DOHH2 (cell line): ENCODE results near the gene GATD1.

ENCODE experiments used
- H3F3A ChIP-seq: fragments of 200-600 bp; sonication (generic), shearing (Covaris generic); 2 replicates; pipeline ENCODE4 v1.6.0; 2016; ENCODE audit warnings: antibody characterized with exemption, mild to moderate bottlenecking; ENCODE audit not compliant: control insufficient read depth, insufficient read depth
- H3K27ac ChIP-seq: fragments of 200-600 bp; sonication (generic); 2 replicates; pipeline ENCODE4 v1.5.1; 2014; ENCODE audit warnings: low read depth, mild to moderate bottlenecking, low read length, moderate library complexity
- H3K27me3 ChIP-seq: fragments of 200-600 bp; sonication (generic); 2 replicates; pipeline ENCODE4 v1.6.1; 2014; ENCODE audit warnings: mild to moderate bottlenecking, low read length, mixed read lengths; ENCODE audit not compliant: control insufficient read depth
- H3K36me3 ChIP-seq: fragments of 200-600 bp; sonication (generic); 2 replicates; pipeline ENCODE4 v1.6.1; 2014; ENCODE audit warnings: mild to moderate bottlenecking, low read length, moderate library complexity, mixed read lengths; ENCODE audit not compliant: control insufficient read depth
- H3K4me1 ChIP-seq: fragments of 200-600 bp; sonication (generic); 2 replicates; pipeline ENCODE4 v1.6.1; 2014; ENCODE audit warnings: mild to moderate bottlenecking, low read length, mixed read lengths; ENCODE audit not compliant: control insufficient read depth
- H3K4me2 ChIP-seq: fragments of 200-600 bp; sonication (generic); 2 replicates; pipeline ENCODE4 v1.6.0; 2014; ENCODE audit warnings: mild to moderate bottlenecking, low read length, moderate library complexity
- H3K4me3 ChIP-seq: fragments of 200-600 bp; sonication (generic); 2 replicates; pipeline ENCODE4 v1.5.1; 2014; ENCODE audit warnings: mild to moderate bottlenecking, low read length, mixed read lengths
- H3K79me2 ChIP-seq: fragments of 200-600 bp; sonication (generic); 2 replicates; pipeline ENCODE4 v1.6.1; 2014; ENCODE audit warnings: mild to moderate bottlenecking, low read length, mixed read lengths; ENCODE audit not compliant: control insufficient read depth
- H3K9me2 ChIP-seq: fragments of 200-600 bp; sonication (generic); replicated peaks from 2 replicates; pipeline ENCODE4 v1.6.1; 2014; ENCODE audit warnings: mild to moderate bottlenecking, low read length, mixed read lengths; ENCODE audit not compliant: control insufficient read depth
- H3K9me3 ChIP-seq: fragments of 200-600 bp; sonication (generic); 2 replicates; pipeline ENCODE4 v1.6.1; 2014; ENCODE audit warnings: antibody characterized with exemption, low read length, mixed read lengths; ENCODE audit not compliant: control insufficient read depth, insufficient read depth
- H4K20me1 ChIP-seq: fragments of 200-600 bp; sonication (generic); 2 replicates; pipeline ENCODE4 v1.6.0; 2014; ENCODE audit warnings: low read depth, mild to moderate bottlenecking, antibody characterized with exemption, low read length, moderate library complexity; ENCODE audit not compliant: control insufficient read depth, insufficient read depth
- CTCF ChIP-seq: fragments of 200-600 bp; sonication (generic); IDR thresholded peaks from one replicate; pipeline ENCODE4 v1.5.1; 2014; ENCODE audit warnings: antibody characterized with exemption, mild to moderate bottlenecking, low read depth, low read length; ENCODE audit not compliant: poor library complexity, severe bottlenecking
- EZH2phosphoT487 ChIP-seq: fragments of 200-600 bp; sonication (generic); IDR thresholded peaks from 2 replicates; pipeline ENCODE4 v1.6.1; 2017; ENCODE audit warnings: borderline replicate concordance, mild to moderate bottlenecking, antibody characterized with exemption, low read length, moderate library complexity, mixed read lengths

GATD1 gene

GRCh38 chr11:762421-763072 lies 14.7 kb downstream of the GATD1 start:
- H3K79me2 ChIP-seq = no peaks in the 10 kb centered on the region; the same call in 1 of the 2 replicates
- H3K4me1 ChIP-seq = no peaks in the 10 kb centered on the region
- H3K36me3 ChIP-seq = peaks cover 71% of the 10 kb centered on the region
- peaks cover 13% of the 10 kb centered on the region for H3F3A ChIP-seq
- H4K20me1 ChIP-seq = 0 out of 2 replicates have a peak, but pooled peaks cover 7% of the 10 kb centered on the region
- no peaks in the 10 kb centered on the region for H3K27me3 ChIP-seq
- no peak for TF ChIP-seq EZH2phosphoT487
- TF ChIP-seq CTCF = no peak
- no peaks in the 10 kb centered on the region for H3K9me3 ChIP-seq
- H3K27ac ChIP-seq = no peak overlapping the region
- no peak overlapping the region for H3K4me2 ChIP-seq
- no peak overlapping the region for H3K4me3 ChIP-seq
- no peaks in the 10 kb centered on the region for H3K9me2 ChIP-seq

GRCh38 chr11:761526-762108 lies 15.7 kb downstream of the GATD1 start:
- Histone ChIP-seq H3K36me3 (peaks cover 70% of the 10 kb centered on the region), H3K27me3 (no peaks in the 10 kb centered on the region), H3F3A (peaks cover 7% of the 10 kb centered on the region)

GRCh38 chr11:760236-760635 lies 17.1 kb downstream of the GATD1 start:
- no peaks in the 10 kb centered on the region for H3K27me3 ChIP-seq
- H3K36me3 ChIP-seq = peaks cover 62% of the 10 kb centered on the region
- H4K20me1 ChIP-seq = 0 out of 2 replicates have a peak, but pooled peaks cover 4% of the 10 kb centered on the region
- H3F3A ChIP-seq = peaks cover 4% of the 10 kb centered on the region
- TF ChIP-seq CTCF (no peak), EZH2phosphoT487 (no peak)
- peaks cover 14% of the 10 kb centered on the region for H3K79me2 ChIP-seq
- H3K27ac ChIP-seq = no peak overlapping the region
- H3K4me2 ChIP-seq = no peak overlapping the region
- H3K9me3 ChIP-seq = no peaks in the 10 kb centered on the region
- no peak overlapping the region for H3K4me3 ChIP-seq
- H3K4me1 ChIP-seq = no peaks in the 10 kb centered on the region
- no peaks in the 10 kb centered on the region for H3K9me2 ChIP-seq

More at GRCh38 chr11:761526-762108, 15.7 kb downstream of the GATD1 start:
- 0 out of 2 replicates have a peak, but pooled peaks cover 3% of the 10 kb centered on the region for H3K79me2 ChIP-seq
- H3K9me3 ChIP-seq = no peaks in the 10 kb centered on the region
- no peak for TF ChIP-seq CTCF
- TF ChIP-seq EZH2phosphoT487 = no peak
- H3K4me2 ChIP-seq = no peak overlapping the region
- no peak overlapping the region for H3K27ac ChIP-seq
- no peaks in the 10 kb centered on the region for H3K4me1 ChIP-seq
- H3K4me3 ChIP-seq = no peak overlapping the region
- 0 out of 2 replicates have a peak, but pooled peaks cover 5% of the 10 kb centered on the region for H4K20me1 ChIP-seq
- H3K9me2 ChIP-seq = no peaks in the 10 kb centered on the region
